H1 (cell line): Measurements from ENCODE around the gene BCAM. TPM values are rescaled to one million over a fixed set of nuclear protein-coding genes. Genes with fewer than 3 reads are reported as not detected.

ENCODE experiments used
- CTCF ChIA-PET: fragments of 300-600 bp; sonication (Branson Sonifier 250); formaldehyde crosslinking; loops from one replicate; lab custom pipeline; 2021; ENCODE audit not compliant: partially characterized antibody; lab: Charles Lee
- POLR2A ChIA-PET: fragments of 300-600 bp; sonication (Branson Sonifier 250); formaldehyde crosslinking; loops from one replicate; lab custom pipeline; 2021; ENCODE audit warnings: inconsistent platforms; ENCODE audit not compliant: partially characterized antibody; lab: Charles Lee
- DNase-seq, 2 experiments: peaks; one replicate each; pipeline versions ENCODE4 v3.0.0 to v3.0.0-alpha.2; 2010 to 2022; ENCODE audit warnings: low spot score in 2 of 2, low read depth in 1 of 2, mixed read lengths in 1 of 2
- FAIRE-seq: peaks from 2 replicates; lab custom pipeline; 2011; peaks lifted over from hg19 to GRCh38; lab: Jason Lieb, UNC
- H2AFZ ChIP-seq: 2 replicates; pipeline ENCODE4 v1.8.1; 2012; ENCODE audit warnings: low read length, inconsistent platforms
- H2AK5ac ChIP-seq: 2 replicates; pipeline ENCODE4 v1.6.1; 2013; ENCODE audit warnings: low read depth, low read length
- H2BK120ac ChIP-seq: replicated peaks from 2 replicates; pipeline ENCODE3; 2013; ENCODE audit warnings: low read depth, low read length, inconsistent platforms
- H2BK12ac ChIP-seq: 2 replicates; pipeline ENCODE4 v1.6.1; 2013; ENCODE audit warnings: low read depth, low read length
- H2BK15ac ChIP-seq: 2 replicates; pipeline ENCODE4 v1.6.1; 2013; ENCODE audit warnings: low read length
- H2BK20ac ChIP-seq: 2 replicates; pipeline ENCODE4 v1.6.1; 2013; ENCODE audit warnings: low read length
- H2BK5ac ChIP-seq: 2 replicates; pipeline ENCODE4 v1.6.1; 2013; ENCODE audit warnings: low read depth, low read length
- H3K14ac ChIP-seq: 2 replicates; pipeline ENCODE4 v1.6.1; 2013; ENCODE audit warnings: inconsistent platforms; ENCODE audit not compliant: insufficient read length
- H3K18ac ChIP-seq: 2 replicates; pipeline ENCODE4 v1.6.1; 2013; ENCODE audit warnings: low read length; ENCODE audit errors: extremely low read depth
- H3K23ac ChIP-seq: 2 replicates; pipeline ENCODE4 v1.6.1; 2013; ENCODE audit warnings: inconsistent platforms; ENCODE audit not compliant: insufficient read length
- H3K23me2 ChIP-seq: 2 replicates; pipeline ENCODE4 v1.6.1; 2013; ENCODE audit warnings: low read depth, low read length
- H3K27ac ChIP-seq: 2 replicates; pipeline ENCODE4 v1.6.1; 2011; ENCODE audit warnings: low read depth, low read length, inconsistent platforms
- H3K27me3 ChIP-seq, 4 experiments: replicated peaks in 1 of 4; 1 replicate in 1 of 4; 2 replicates in 3 of 4; pipeline versions ENCODE4 v1.6.1 to v1.8.1; 2011 to 2013; ENCODE audit warnings: low read length in 3 of 4, mild to moderate bottlenecking in 3 of 4, inconsistent platforms in 2 of 4, mixed read lengths in 2 of 4, moderate library complexity in 1 of 4; ENCODE audit not compliant: control insufficient read depth in 3 of 4, insufficient read depth in 3 of 4; ENCODE audit errors: extremely low read depth in 1 of 4
- H3K36me3 ChIP-seq, 4 experiments: 2 replicates each; pipeline versions ENCODE4 v1.6.1 to v1.8.1; 2011 to 2013; ENCODE audit warnings: mild to moderate bottlenecking in 4 of 4, low read length in 3 of 4, moderate library complexity in 2 of 4, control low read depth in 1 of 4, inconsistent platforms in 1 of 4; ENCODE audit not compliant: insufficient read depth in 4 of 4, control insufficient read depth in 2 of 4
- H3K4ac ChIP-seq: replicated peaks from 2 replicates; pipeline ENCODE3; 2013; ENCODE audit warnings: low read length, low read depth, mixed read lengths, inconsistent platforms; ENCODE audit not compliant: insufficient read length
- H3K4me1 ChIP-seq, 4 experiments: replicated peaks in 1 of 4; 1 replicate in 1 of 4; 2 replicates in 3 of 4; pipeline versions ENCODE4 v1.6.1 to v1.8.1; 2011 to 2013; ENCODE audit warnings: low read length in 3 of 4, inconsistent platforms in 2 of 4, mixed read lengths in 1 of 4; ENCODE audit not compliant: insufficient read depth in 4 of 4, control insufficient read depth in 3 of 4
- H3K4me2 ChIP-seq, 2 experiments: 2 replicates each; pipeline versions ENCODE4 v1.6.1 to v1.8.1; 2011 to 2013; ENCODE audit warnings: low read depth in 2 of 2, low read length in 2 of 2, control low read depth in 1 of 2, inconsistent platforms in 1 of 2, mild to moderate bottlenecking in 1 of 2; ENCODE audit not compliant: insufficient read depth in 1 of 2
- H3K4me3 ChIP-seq, 4 experiments: fragments of 200-600, 300-600 bp in 1 of 4; sonication (generic), shearing (Covaris generic), sonication (Bioruptor Twin) in 1 of 4; 2 replicates each; pipeline versions ENCODE4 v1.5.1 to v1.8.1; 2011 to 2016; ENCODE audit warnings: low read length in 4 of 4, low read depth in 3 of 4, control low read depth in 2 of 4, inconsistent platforms in 2 of 4, mild to moderate bottlenecking in 2 of 4, mixed read lengths in 1 of 4, moderate library complexity in 1 of 4; ENCODE audit not compliant: insufficient read depth in 2 of 4; ENCODE audit errors: extremely low read depth in 1 of 4
- H3K56ac ChIP-seq: replicated peaks from 2 replicates; pipeline ENCODE3; 2013; ENCODE audit warnings: low read depth, mild to moderate bottlenecking, mixed read lengths, low read length, inconsistent platforms; ENCODE audit not compliant: insufficient read length
- H3K79me1 ChIP-seq: 2 replicates; pipeline ENCODE4 v1.6.1; 2013; ENCODE audit warnings: low read depth, low read length, control low read depth
- H3K79me2 ChIP-seq, 2 experiments: 2 replicates each; pipeline versions ENCODE4 v1.6.1 to v1.8.1; 2012 to 2013; ENCODE audit warnings: low read length in 2 of 2, mild to moderate bottlenecking in 2 of 2, inconsistent platforms in 1 of 2; ENCODE audit not compliant: insufficient read depth in 2 of 2, control insufficient read depth in 1 of 2
- H3K9ac ChIP-seq, 4 experiments: replicated peaks in 1 of 4; 1 replicate in 1 of 4; 2 replicates in 3 of 4; pipeline versions ENCODE4 v1.6.1 to v1.8.1; 2011 to 2013; ENCODE audit warnings: low read depth in 3 of 4, low read length in 3 of 4, control low read depth in 2 of 4, mild to moderate bottlenecking in 2 of 4, moderate library complexity in 2 of 4, inconsistent platforms in 1 of 4; ENCODE audit errors: extremely low read depth in 1 of 4
- H3K9me3 ChIP-seq, 2 experiments: 2 replicates each; pipeline versions ENCODE4 v1.6.1 to v1.8.1; 2012 to 2013; ENCODE audit warnings: mild to moderate bottlenecking in 2 of 2, moderate library complexity in 2 of 2, control low read depth in 1 of 2, inconsistent platforms in 1 of 2, low read depth in 1 of 2, low read length in 1 of 2, mixed read lengths in 1 of 2; ENCODE audit not compliant: insufficient read depth in 2 of 2
- H4K20me1 ChIP-seq, 2 experiments: replicated peaks in 1 of 2; 2 replicates each; pipeline versions ENCODE3 to v1.8.1; 2011 to 2013; ENCODE audit warnings: inconsistent platforms in 2 of 2, low read length in 2 of 2, mild to moderate bottlenecking in 1 of 2; ENCODE audit not compliant: insufficient read depth in 2 of 2, control insufficient read depth in 1 of 2
- H4K5ac ChIP-seq: 2 replicates; pipeline ENCODE4 v1.6.1; 2013; ENCODE audit warnings: low read length, low read depth, mixed read lengths, inconsistent platforms; ENCODE audit not compliant: insufficient read length
- H4K8ac ChIP-seq: 2 replicates; pipeline ENCODE4 v1.8.0; 2013; ENCODE audit warnings: mild to moderate bottlenecking, moderate library complexity, low read length, inconsistent platforms; ENCODE audit not compliant: insufficient read depth; ENCODE audit errors: extremely low read depth
- H4K91ac ChIP-seq: replicated peaks from 2 replicates; pipeline ENCODE3; 2013; ENCODE audit warnings: low read length, mixed read lengths, inconsistent platforms; ENCODE audit not compliant: insufficient read length
- KDM1A ChIP-seq: fragments of 200-600, 300-600 bp; sonication (generic); IDR thresholded peaks from 2 replicates; pipeline ENCODE4 v1.7.1; 2016; ENCODE audit warnings: mild to moderate bottlenecking, low read length, borderline replicate concordance
- SP2 ChIP-seq: IDR thresholded peaks from 2 replicates; pipeline ENCODE4 v1.6.1; 2012; ENCODE audit warnings: mild to moderate bottlenecking, low read length, inconsistent platforms
- TAF1 ChIP-seq: IDR thresholded peaks from 2 replicates; pipeline ENCODE4 v1.6.1; 2011; ENCODE audit warnings: mild to moderate bottlenecking, low read depth, low read length
- TEAD4 ChIP-seq: IDR thresholded peaks from 2 replicates; pipeline ENCODE4 v1.6.1; 2012; ENCODE audit warnings: low read depth, low read length, inconsistent platforms, mixed read lengths
- WGBS, 2 experiments: shearing (Covaris generic) in 1 of 2; methylation state at CpG; one replicate each; pipeline versions ENCODE4 v1.1.6 to v1.1.7; 2013 to 2015; ENCODE audit warnings: low lambda C conversion rate in 2 of 2, mixed read lengths in 2 of 2, inconsistent platforms in 1 of 2, low coverage in 1 of 2, missing lambda C conversion rate in 1 of 2; ENCODE audit not compliant: insufficient replicate concordance in 2 of 2, insufficient coverage in 1 of 2, insufficient read length in 1 of 2; ENCODE audit errors: extremely low coverage in 1 of 2, missing lambda C conversion rate in 1 of 2; 5-methylcytosine and 5-hydroxymethylcytosine counted together
- polyA plus RNA-seq, 7 experiments: library from polyadenylated mRNA; depleted of rRNA in 3 of 7; stranded (reverse) in 5 of 7; unstranded in 2 of 7; fragments of >200 nt in 5 of 7; fragments of 200-250 nt in 2 of 7; gene quantifications; 1 replicate in 5 of 7; 2 replicates in 1 of 7; 4 replicates in 1 of 7; pipeline versions ENCODE4 v1.2.1 to v1.2.3, GENCODE V29; 2011 to 2013; ENCODE audit warnings: missing spikeins in 2 of 7, mixed read lengths in 2 of 7
- total RNA-seq: library from RNA; stranded (reverse); fragmentation: NEBNext Ultra II Directional; extraction: Animal tissue kit (Norgen Biotek cat#: 25700); gene quantifications from 2 replicates; pipeline ENCODE4 v1.2.1, GENCODE V29; 2021
- TF ChIP-seq, protein P1 (sequence below): IDR thresholded peaks from 2 replicates; pipeline ENCODE4 v1.6.1; 2012; ENCODE audit warnings: inconsistent platforms

BCAM gene
- total and polyA plus RNA-seq, 2 of the 8 experiments (the other 6 are each of a cell fraction or from before 2014, with no cell fraction given) = 32.5 to 81.4 TPM

DNA sequence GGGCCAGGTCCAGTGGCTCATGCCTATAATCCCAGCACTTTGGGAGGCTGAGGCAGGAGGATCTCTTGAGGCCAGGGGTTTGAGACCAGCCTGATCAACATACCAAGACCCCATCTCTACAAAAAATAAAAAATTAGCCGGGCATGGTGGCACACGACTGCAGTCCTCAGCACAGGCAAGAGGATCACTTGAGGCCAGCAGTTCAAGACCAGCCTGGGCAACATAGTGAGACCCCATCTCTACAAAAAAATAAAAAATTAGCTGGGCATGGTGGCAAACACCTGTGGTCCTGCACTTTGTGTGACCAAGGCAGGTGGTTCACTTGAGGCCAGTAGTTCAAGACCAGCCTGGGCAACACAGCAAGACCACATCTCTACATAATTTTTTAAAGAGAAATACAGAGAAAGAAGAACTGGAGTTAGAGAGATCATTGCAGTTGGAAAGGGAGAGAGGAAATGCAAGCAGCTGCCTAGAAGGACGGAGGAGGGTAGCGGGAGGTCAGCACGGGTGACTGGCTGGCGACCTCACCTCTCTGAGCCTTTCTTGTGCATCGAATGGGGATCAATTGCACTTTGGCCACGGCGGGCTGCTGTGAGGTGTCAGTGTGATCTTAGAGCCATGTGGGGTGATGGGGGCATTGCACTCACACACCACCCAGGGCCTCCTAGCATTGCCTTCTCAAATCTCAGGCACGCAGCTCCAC lies 13.9 kb downstream of the BCAM start:
- no peak overlapping the region for H3K9ac ChIP-seq
- 0 out of 7 replicates have a peak, but pooled peaks cover 0 to 3% (median 0%) of the 10 kb centered on the region in 4 experiments for H3K4me1 ChIP-seq
- H3K27ac ChIP-seq = no peak overlapping the region
- H2AFZ ChIP-seq = no peak overlapping the region
- no peak overlapping the region for H2BK120ac ChIP-seq
- TF ChIP-seq TEAD4 (no peak), KDM1A (peak; percentile 10; the same call in 1 of the 2 replicates), TAF1 (no peak), SP2 (no peak)
- TF ChIP-seq, protein P1, sequence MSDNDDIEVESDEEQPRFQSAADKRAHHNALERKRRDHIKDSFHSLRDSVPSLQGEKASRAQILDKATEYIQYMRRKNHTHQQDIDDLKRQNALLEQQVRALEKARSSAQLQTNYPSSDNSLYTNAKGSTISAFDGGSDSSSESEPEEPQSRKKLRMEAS = no peak
- TF ChIP-seq, all 59 proteins: peak for 1
- no peak overlapping the region for H2BK20ac ChIP-seq
- H3K4me2 ChIP-seq = no peak overlapping the region
- no peak overlapping the region for H4K5ac ChIP-seq
- DNase-seq = no peak
- no peak overlapping the region for H4K91ac ChIP-seq
- 84% methylated on average over 10 of the region's 10 CpGs; no CpG with 5 or more reads in 1 of the 2 experiments for WGBS, 2 experiments
- H3K27me3 ChIP-seq = peaks cover 1 to 24% (median 7%) of the 10 kb centered on the region in 4 experiments; a peak in 6 of 7 replicates
- FAIRE-seq = no peak
- no peaks in the 10 kb centered on the region for H3K79me2 ChIP-seq
- no peak overlapping the region for H3K23ac ChIP-seq
- no peaks in the 10 kb centered on the region; the same call in 1 of the 2 replicates for H3K79me1 ChIP-seq
- H4K8ac ChIP-seq = no peak overlapping the region
- H2AK5ac ChIP-seq = no peak overlapping the region
- H4K20me1 ChIP-seq = peaks cover 0 to 3% of the 10 kb centered on the region in 2 experiments
- H3K4ac ChIP-seq = no peak overlapping the region
- H3K4me3 ChIP-seq = no peak overlapping the region
- POLR2A ChIA-PET = interaction anchor here (0.6 to 4.0 kb wide), 10 partner anchors 11 to 216 kb away, joined by 3 to 37 read pairs (median 4); partner anchors contain the start of genes BCAM and NECTIN2
- peaks cover 0 to 17% (median 3%) of the 10 kb centered on the region in 4 experiments; a peak in 4 of 8 replicates for H3K36me3 ChIP-seq
- no peak overlapping the region for H2BK12ac ChIP-seq
- no peaks in the 10 kb centered on the region for H3K9me3 ChIP-seq
- H3K56ac ChIP-seq = no peak overlapping the region
- no peak overlapping the region for H2BK5ac ChIP-seq
- H3K14ac ChIP-seq = no peak overlapping the region
- no peak overlapping the region for H2BK15ac ChIP-seq
- no peak overlapping the region for H3K18ac ChIP-seq
- CTCF ChIA-PET = interaction anchor here (1.0 to 2.3 kb wide), 10 partner anchors 8 to 251 kb away, joined by 3 to 10 read pairs (median 3); partner anchors contain the start of gene NECTIN2
- H3K23me2 ChIP-seq = peaks cover 8% of the 10 kb centered on the region; the same call in 1 of the 2 replicates
